ENCODE data around the gene KRCC1.
"Not testable (repeated sequence)": the region's sequence is repeated elsewhere in the genome, so short reads cannot be mapped to it uniquely, and the experiment has no call there.

Gene KRCC1

GRCh38 chr2:88074854-88075292, 19.3 kb upstream of the KRCC1 start:
- no peak for DNase-seq (ENCODE audit: low read depth)

- no peak for DNase-seq (ENCODE audit: low read depth)
Observed at GRCh38 chr2:88074150-88074549, 18.6 kb upstream of the KRCC1 start.

GRCh38 chr2:88071365-88071764, 15.8 kb upstream of the KRCC1 start:
- DNase-seq (ENCODE audit: low read depth): no peak

GRCh38 chr2:88070055-88070454, 14.5 kb upstream of the KRCC1 start:
- no peak for DNase-seq (ENCODE audit: low read depth)

- DNase-seq (ENCODE audit: low read depth): no peak
Observed at GRCh38 chr2:88069117-88069516, 13.5 kb upstream of the KRCC1 start.

- no peak for DNase-seq (ENCODE audit: low read depth)
Observed at GRCh38 chr2:88068044-88068443, 12.5 kb upstream of the KRCC1 start.

GRCh38 chr2:88067598-88067997, 12.0 kb upstream of the KRCC1 start, which contains the start of gene SMYD1:
Gene SMYD1, plus strand, starts transcription at chr2:88067825. Its CDS starts 40 bp downstream, at chr2:88067865.
- no peak for DNase-seq (ENCODE audit: low read depth)

GRCh38 chr2:88067189-88067588, 11.6 kb upstream of the KRCC1 start:
- DNase-seq (ENCODE audit: low read depth): no peak

GRCh38 chr2:88066543-88066942, 11.0 kb upstream of the KRCC1 start:
- DNase-seq (ENCODE audit: low read depth): no peak

- DNase-seq (ENCODE audit: low read depth): no peak
Observed at GRCh38 chr2:88061295-88061694, 5.7 kb upstream of the KRCC1 start.

GRCh38 chr2:88060907-88061275, 5.3 kb upstream of the KRCC1 start:
- DNase-seq (ENCODE audit: low read depth): no peak

- DNase-seq (ENCODE audit: low read depth): no peak
Observed at GRCh38 chr2:88059979-88060906, 4.7 kb upstream of the KRCC1 start.

GRCh38 chr2:88058191-88058590, 2.6 kb upstream of the KRCC1 start:
- no peak for DNase-seq (ENCODE audit: low read depth)

- no peak for DNase-seq (ENCODE audit: low read depth)
Observed at GRCh38 chr2:88057437-88057844, 1.9 kb upstream of the KRCC1 start.

- no peak for DNase-seq (ENCODE audit: low read depth)
Observed at GRCh38 chr2:88054782-88055370, 707 bp downstream of the KRCC1 start.

GRCh38 chr2:88053934-88054781, 1.4 kb downstream of the KRCC1 start:
- DNase-seq (ENCODE audit: low read depth): no peak

- no peak for DNase-seq (ENCODE audit: low read depth)
Observed at GRCh38 chr2:88053296-88053695, 2.3 kb downstream of the KRCC1 start.

GRCh38 chr2:88051792-88052191, 3.8 kb downstream of the KRCC1 start:
- DNase-seq (ENCODE audit: low read depth): no peak

GRCh38 chr2:88049622-88050021, 6.0 kb downstream of the KRCC1 start:
- DNase-seq (ENCODE audit: low read depth): no peak

GRCh38 chr2:88048541-88048940, 7.0 kb downstream of the KRCC1 start:
- no peak for DNase-seq (ENCODE audit: low read depth)

GRCh38 chr2:88045561-88045960, 10.0 kb downstream of the KRCC1 start:
- not testable (repeated sequence) for DNase-seq (ENCODE audit: low read depth)

- DNase-seq (ENCODE audit: low read depth): no peak
Observed at GRCh38 chr2:88042476-88042875, 13.1 kb downstream of the KRCC1 start.
